ENCODE data around the gene PNRC2.

Gene PNRC2

GRCh38 chr1:23959461-23960290 lies at the start of gene PNRC2:
TSS of gene PNRC2 (plus strand) at chr1:23959828. CDS start at chr1:23961458, 1,630 bp downstream.
- peak; percentile 98 for DNase-seq

GRCh38 chr1:23910144-23910543 lies 49.5 kb upstream of the PNRC2 start:
- no peak for DNase-seq

DNA sequence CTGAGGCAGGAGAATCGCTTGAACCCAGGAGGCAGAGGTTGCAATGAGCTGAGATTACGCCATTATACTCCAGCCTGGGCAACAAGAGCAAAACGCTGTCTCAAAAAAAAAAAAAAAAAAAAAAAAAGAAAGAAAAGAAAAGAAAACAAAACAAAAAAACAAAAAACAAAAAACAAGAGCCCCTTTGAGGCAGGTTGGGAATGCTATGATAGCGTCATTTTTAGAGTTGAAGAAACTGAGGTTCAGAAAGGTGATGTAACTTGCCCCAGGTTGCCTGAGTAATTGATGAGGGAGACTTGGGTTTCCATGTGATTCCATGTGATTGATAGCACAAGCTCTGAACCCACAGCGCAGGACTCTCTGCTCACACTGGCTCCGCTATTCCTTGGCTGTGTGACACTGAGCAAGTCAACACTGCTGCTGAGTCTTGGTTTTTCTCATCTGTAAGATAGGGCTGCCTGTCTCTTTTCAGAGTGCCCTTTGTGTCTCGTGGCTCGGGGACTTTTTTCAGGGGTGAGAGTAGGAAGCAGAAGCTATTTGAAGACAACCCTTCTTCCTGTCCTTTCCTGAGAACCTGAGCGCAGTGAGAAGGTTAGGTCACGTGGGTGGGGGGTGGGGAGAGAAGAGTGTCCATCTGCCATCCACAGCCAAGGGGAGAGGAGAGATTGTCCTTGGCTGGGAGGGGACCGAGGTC lies 48.9 kb upstream of the PNRC2 start:
- no peak for DNase-seq

- DNase-seq = no peak
These were observed 47.7 kb upstream of the PNRC2 start for GRCh38 chr1:23911921-23912320.

DNA sequence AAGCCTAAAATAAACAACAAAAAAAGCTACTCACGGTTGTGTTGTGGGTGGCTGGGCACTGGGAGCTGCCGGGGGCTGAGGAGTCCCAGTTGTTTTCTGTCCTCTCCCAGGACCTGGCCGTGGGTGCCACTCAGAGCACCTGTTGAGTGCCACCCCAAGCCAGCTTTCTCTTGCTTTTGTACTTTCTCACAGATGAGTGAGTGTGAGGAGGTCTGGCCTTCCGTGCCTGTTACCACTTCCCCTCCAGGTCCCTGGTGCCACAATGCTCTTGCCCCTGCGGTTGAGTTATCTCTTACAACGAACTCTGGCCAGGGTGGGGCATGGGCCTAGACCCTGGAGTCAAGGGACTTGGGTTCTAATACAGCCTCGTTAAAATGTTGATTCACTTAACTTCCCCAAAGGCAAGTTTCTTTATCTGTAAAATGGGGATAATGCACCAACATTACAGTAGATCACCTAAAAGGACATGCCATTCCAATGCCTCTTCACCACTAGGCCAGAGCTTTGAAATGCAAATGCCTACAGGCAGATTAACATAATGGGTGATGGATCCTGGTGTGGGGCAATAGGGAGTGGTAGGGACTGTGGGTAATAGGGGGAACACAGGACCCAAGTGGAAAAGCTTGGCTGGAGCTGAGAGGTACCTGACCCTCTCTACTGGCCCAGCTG lies 46.3 kb upstream of the PNRC2 start, which contains the start of gene CNR2:
TSS of gene CNR2 (minus strand) at position 151 of the 669 bp plus-strand sequence. CDS start 37,745 bp downstream, outside the sequence.
- DNase-seq = no peak

GRCh38 chr1:23914921-23915320 lies 44.7 kb upstream of the PNRC2 start:
- no peak for DNase-seq

DNA sequence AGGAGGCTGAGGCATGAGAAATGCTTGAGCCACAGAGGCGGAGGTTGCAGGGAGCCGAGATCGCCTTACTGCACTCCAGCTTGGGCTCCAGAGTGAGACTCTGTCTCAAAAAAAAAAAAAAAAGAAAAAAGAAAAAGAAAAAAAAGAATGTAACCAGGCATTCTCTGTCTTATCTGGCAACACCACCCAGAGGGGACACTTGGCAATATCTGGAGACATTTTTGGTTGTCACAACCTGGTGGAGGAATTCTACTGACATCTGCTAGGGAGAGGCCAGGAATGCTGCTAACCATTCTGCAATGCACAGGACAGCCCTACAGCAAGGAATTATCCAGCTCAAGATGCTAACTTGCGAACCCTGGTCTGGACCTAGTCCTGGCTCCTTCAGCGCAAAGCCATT lies 44.2 kb upstream of the PNRC2 start:
- DNase-seq = no peak

DNA sequence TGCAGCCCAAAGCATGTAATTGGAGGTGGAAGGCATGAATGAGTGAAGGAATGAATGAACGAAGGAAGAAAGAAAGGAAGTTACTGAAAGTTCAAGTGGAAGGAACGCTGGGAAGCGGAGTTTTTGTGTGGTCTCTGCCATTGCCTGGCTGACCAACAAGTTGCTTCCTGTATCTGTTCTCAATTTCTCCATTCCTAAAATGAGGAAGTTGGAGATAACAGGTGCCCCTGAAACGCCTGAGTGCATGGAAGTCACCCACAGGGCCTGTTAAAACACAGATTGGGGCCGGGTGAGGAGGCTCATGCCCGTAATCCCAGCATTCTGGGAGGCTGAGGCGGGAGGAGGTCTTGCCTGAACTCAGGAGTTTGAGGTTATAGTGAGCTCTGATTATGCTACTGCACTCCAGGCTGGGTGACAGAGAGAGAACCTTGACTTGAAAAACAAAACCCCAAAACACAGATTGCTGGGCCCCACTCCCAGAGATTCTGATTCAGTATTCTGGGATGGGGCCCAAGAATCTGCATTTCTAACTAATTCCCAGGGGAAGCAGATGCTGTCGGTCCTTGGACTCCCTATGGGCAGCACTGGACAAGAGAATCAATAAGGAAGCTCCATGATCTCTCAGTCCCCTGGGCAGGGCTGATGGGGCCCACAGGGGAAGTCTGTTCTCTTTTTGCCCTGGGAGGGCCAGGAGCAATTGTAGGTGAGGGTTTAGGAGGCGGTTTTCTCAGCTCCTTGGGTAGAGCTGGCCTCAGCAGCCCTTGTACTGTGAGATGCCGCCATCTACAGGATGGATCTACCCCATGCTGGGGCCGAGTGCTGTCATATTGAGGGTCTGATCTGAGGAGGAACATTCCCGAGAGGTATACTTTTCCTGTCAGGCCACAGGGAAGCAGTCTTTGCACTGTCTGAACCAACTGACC lies 43.2 kb upstream of the PNRC2 start:
- DNase-seq = peak; percentile 71

- no peak for DNase-seq
These were observed 37.2 kb upstream of the PNRC2 start for GRCh38 chr1:23922321-23922943.

DNA sequence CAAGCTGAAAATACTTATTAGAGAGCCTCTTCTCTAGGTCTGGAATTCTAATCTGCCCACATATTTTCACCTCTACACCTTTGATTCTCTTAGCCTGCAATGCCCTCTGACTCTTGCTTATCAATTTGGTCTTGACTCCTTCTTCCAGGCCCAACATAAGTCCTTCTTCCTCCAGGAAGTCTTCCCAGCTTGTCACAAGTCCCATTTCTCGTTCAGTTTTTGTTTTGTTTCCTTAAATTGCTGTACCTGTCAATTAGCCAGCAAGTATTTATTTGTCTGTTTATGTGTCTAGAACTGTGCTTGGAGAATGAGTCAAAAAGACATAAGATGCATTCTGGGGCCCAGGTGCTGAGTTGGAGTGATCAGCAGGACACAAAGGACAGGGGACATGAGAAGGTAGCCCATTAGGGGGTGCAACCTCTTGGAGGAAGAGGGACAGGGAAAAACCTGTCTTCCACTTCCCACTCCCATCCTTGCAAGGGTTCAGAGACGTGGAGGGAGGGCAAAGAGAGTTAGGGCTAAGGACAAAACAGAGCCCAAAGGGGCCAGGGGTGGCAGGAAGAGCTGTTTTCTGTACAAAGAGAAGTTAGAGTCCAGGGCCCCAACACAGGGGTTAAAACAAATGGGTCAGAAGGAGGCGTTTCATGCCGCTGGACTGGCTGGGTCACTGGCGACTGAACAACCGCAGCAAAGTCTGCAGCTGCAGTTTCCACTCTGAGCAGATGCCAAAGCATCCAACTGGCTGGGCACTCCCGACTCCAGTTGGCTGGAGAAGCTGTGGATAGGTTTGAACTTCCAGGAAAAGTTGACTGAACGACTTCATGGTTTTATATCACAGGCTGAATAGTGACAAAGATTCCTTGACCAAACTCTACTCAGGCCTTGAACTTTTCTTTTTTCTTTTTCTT lies 35.8 kb upstream of the PNRC2 start:
- DNase-seq = peak; percentile 58

GRCh38 chr1:23924601-23925000 lies 35.0 kb upstream of the PNRC2 start:
- no peak for DNase-seq

DNA sequence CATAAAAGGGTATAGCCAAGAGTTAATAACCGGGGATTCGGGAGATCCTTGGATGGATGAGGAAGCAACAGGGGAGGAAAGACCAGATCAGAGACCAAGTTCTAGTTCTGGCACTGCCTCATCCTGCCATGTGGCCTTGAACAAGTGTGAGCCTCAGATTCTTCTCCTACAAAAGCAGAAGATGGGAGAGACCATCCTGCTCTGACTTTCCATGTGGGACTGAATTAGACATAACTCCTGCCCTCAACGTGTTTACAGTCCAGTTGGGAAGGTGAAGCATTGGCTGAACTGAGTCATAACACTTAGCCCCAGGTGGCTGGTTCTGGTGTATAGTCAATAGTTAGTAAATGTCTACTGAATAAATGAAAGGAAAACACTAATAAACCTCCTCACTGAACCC lies 34.3 kb upstream of the PNRC2 start:
- DNase-seq = no peak

GRCh38 chr1:23927097-23927496 lies 32.5 kb upstream of the PNRC2 start:
- DNase-seq = no peak

GRCh38 chr1:23928789-23929188 lies 30.8 kb upstream of the PNRC2 start:
- no peak for DNase-seq

GRCh38 chr1:23930270-23930669 lies 29.4 kb upstream of the PNRC2 start:
- no peak for DNase-seq

- DNase-seq = no peak
These were observed 28.7 kb upstream of the PNRC2 start for GRCh38 chr1:23930861-23931490.

DNA sequence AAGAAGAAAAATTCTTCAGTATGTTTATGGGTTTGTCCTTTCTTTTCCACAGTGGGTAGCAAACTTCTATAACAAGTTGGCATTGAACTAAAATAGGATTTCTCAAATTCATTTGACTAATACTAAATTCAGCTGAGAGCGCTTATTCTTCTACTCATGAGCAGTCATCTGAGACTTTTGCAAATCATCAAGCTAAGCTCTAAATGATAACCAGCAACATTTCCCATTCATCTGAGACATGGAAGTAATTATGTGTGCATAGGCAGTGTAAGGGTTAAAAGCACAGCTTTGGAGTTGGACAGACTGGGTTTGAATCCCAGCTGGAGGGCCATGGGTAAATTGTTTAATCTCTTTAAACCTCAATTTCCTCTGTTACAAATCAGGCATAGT lies 28.1 kb upstream of the PNRC2 start:
- no peak for DNase-seq

GRCh38 chr1:23936481-23937176 lies 23.0 kb upstream of the PNRC2 start:
- DNase-seq = peak; percentile 36

GRCh38 chr1:23947366-23947765 lies 12.3 kb upstream of the PNRC2 start:
- DNase-seq = no peak

DNA sequence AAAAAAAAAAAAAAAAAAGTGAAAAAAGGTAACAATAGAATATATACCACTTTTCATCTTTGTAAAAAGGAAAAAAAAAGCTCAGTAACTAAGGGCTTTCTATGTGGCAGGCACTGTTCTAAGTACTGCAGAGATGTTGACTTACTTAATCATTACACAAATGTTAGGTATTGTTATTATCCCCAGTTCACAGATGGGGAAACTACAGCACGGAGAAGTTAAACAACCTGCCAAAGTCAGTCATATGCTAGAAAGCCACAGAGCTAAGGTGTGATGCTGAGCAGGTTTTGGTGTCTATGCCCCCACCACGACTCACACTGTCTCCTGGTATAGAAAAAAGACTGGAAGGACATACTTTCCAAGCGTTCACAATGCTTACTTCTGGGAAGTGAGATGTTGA lies 6.6 kb upstream of the PNRC2 start:
- no peak for DNase-seq
